HK-2 (cell line): ENCODE measurements around the gene STEAP3.

Experiments used
- DNase-seq: peaks from one replicate; pipeline ENCODE4 v3.0.0-alpha.2; 2018; ENCODE audit not compliant: unreplicated experiment

The STEAP3 gene

DNA sequence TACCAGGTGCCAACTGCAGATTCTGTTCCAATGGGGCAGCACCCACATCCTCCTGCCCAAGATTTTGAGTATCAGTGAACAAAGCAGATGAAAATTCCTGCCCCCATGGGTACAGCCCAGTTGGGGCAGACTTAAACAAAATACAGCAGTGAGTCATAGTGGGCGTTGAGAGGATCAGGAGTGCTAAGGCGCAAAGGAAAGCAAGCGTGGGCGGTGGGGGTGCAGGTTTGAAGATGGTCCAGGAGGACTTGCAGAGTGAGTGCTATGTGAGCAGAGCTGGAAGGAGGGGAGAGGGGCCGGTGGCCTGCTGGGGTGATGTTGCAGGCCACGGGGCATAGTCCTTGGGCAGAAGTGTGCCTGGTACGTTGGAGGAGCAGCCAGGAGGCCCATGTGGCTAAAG, 24.7 kb downstream of the STEAP3 start:
- no peak for DNase-seq

DNA sequence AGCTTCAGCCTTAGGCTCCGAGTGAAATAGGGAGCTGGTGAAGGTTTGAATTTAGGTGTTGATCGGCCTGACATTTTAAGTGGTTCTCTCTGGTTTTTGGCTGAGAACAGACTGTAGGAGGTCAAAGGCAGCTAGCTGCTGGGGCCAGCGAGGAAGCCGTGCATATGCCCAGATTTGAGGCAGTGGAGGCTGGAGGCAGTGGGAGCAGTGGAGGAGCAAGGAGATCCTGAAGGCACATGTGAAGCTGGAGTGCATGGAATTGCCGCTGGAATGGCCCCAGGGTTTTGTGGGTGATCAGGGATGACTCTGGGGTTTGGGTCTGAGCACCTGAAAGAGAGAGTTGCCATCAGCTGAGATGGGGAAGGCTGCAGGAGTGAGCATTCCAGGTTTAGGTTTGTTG, 25.1 kb downstream of the STEAP3 start:
- DNase-seq: no peak

DNA sequence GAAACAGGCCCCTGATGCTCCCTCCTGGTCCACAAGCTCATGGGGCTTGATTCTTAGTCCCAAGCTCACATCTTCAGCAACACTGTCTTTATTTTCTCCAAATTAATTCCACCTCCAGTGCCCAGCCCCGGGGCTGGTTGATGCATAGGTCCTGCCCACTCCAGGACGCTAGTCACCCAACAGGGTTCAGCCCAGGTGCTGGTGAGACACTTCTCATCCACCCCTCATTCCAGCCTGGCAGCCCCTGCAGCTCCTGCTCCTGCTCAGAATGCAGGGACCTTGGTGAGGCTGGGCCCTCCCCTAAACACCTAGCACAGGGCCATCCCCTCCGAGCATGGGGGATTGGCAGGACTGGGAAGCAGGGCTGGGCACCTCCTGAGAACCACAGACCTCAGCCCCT, 25.7 kb downstream of the STEAP3 start:
- DNase-seq: no peak

DNA sequence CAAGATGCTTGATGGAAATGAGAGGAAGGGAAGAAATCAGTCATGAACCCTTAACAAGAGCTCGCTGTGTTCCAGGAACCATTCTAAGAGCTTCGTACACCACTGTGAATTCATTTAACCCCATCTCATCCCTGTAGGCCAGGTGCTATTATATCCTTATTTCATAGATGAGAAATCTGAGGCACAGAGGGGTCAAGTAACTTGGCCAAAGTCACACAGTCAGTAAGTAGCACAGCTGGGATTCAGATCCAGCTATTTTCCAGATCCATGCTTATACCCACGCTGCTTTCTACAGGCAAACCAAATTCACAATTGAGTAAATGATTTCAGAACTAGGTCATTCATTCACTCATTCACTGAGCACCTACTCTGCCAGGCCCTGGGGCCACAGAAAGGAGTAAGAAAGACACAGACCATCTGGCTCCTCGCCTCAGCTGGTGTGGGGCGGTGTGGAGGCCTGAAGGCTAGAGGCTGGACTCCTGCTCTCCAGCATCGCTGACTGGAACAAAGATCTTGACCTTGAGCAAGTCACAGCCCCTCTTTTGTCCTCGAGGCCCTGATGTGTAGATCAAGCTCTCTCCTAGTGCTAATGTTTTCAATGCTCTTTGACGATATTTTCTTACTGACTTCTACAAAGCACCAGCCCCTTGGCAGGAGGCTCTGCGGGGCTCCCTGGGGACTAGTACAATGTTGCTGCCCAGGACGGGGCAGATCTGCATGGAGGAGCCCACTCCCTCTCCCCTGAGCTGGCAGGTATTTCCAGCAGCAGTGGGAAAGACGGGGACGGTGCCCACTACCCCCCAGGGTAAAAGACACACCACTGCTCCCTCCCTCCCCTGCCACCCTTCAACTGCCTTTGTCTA, 26.5 kb downstream of the STEAP3 start:
- no peak for DNase-seq

DNA sequence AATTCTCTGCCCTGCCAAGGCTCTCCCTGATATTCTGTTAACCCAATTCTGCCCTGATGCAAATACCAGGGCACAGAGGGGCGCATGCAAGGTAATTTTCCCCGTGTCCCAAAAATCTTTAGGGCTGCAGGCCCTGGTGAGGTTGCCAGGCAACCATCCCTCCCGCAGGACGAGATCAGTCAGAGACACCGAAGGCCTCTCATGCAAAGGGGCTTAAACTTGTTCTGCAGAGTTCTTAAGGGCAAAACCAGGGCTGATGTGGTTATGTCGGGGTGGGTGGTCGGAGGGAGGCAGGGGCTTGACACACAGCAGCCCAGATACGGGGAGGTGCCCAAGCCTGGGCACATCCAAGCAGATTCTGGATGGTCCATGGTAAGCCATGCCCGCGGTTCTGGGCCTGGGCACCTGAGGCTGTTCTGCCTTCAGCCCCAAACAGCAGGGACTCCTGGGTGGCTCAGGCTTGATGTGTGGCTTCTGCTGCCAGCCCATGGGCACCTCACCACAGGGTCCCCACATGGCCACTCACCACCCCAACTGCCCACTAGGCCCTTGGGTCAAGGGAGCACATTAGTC, 27.2 kb downstream of the STEAP3 start:
- no peak for DNase-seq

DNA sequence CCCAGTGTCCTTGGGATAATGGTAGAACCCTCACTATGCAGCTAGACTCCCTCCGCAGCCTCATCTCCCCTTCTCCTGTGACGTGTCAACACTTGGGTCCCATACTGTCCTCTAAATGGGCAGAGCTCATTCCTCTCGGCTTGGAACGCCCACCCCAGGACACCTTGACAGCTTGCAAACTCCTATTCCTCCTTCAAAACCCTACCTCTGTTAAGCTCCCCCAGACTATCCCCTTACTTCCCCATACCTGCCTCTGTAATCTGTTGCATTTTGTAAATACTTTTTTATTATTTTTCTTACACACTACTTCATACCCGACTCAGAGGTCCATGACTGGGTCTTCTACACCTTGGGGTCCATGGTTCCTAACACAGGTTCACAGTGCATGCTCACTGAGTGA, 28.0 kb downstream of the STEAP3 start:
- DNase-seq: no peak

DNA sequence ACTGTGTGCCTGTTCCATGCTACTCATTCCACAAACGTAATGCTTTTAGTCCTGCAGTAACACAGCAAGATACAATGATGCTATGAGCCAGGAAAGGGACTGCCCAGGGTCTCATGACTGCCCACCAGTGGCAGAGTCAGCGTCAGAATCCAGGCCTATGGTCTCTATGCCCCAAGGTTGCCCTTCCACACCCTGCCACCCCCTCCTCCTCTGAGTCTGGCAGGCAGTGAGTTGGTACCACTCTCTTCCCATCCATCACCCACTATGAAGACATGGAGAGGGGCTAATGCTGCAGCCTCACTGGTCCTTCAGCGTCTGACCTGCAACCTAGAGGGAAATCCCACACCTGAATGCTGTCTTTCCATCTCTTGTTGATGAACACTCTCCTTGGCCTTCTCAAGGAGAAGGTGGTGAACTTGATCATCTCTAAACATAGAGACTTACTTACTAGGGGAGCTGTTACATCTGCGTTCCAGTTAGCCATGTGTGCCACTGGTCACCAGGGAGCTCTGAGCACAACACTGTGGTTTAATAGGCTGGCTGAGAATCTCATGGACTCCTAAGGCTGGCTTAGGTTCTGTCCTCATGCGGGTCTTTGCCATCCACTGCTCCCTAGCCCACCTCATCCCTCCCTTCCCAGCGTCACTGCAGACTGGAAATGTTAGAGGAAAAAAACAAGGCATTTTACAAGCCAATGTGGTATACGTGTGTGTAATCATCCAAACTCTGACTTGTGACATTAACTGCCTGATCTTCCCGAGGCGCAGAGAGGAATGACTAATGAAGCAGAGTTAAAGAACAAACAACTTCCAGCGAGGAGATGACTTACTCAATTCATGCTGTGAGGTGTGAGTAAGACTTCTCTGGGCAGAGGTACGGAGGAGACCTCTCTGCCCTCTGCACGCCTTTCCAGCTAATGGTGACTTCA, 28.8 kb downstream of the STEAP3 start:
- DNase-seq: peak; percentile 64

DNA sequence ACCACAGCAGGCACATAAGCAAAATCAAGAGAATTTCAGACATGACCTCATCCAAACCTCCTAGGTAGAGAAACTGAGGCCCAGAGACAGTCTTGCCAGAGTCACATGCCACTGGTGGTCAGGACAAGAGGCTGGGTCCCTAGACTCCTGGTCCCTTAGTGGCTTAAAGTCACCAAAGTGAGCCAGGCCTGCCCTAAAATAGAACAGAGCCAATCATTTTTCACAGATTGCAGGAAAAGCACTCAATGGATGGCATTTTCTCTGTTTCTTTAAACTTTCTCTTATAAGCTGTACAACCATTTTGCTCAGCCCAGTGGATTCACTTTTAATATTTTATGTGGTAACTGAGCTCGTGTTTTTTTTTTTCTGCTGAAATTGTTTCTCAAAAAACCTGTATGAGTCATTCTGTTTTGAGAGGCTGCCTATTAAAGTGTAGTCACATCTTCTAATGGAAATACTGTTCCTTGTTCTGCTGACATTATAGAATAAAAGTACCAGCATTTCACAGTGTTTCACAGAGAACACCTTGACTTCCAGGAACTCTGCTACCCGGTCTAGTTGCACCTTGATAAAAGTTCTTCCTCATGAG, 29.6 kb downstream of the STEAP3 start:
- no peak for DNase-seq

DNA sequence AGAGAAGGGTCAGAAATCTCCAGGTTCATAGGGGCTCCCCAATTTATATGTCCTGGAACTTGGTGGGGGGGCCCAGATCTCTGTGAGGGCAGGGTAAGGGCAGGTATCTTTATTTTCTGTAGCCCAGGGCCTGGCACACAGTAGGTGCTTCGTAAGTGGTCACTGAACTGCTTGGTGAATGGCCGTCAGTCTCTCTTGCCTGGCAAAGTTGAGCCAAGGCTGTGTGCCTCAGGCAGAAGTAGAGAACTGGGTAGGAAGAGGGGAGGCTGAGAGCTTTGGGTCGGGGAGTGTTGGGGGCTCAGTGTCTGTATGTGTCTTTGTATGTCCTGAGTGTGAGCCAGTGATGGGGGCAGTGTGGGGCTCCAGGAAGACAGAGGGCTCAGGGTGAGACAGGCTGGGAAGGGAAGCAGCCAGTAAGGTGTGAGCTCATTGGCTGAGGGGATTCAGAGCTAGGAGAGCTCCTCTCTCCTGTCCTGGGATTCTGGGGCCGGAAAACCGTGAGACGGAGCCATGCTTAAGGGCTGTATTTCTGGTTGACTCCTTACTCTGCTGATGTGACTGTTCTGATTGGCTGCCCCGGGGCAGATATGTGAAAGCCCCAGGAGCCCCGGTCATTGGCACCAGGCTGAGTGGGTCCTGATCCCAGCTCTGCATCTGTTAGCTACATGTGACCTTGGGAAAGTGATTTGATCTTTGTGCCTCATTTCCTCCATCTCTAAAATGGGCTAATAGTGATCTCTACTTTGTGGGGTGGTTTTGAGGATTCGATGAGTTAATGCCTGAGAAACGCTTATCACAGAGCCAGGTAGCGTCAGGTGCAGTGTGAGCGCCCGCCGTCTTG, 30.3 kb downstream of the STEAP3 start:
- DNase-seq: no peak

DNA sequence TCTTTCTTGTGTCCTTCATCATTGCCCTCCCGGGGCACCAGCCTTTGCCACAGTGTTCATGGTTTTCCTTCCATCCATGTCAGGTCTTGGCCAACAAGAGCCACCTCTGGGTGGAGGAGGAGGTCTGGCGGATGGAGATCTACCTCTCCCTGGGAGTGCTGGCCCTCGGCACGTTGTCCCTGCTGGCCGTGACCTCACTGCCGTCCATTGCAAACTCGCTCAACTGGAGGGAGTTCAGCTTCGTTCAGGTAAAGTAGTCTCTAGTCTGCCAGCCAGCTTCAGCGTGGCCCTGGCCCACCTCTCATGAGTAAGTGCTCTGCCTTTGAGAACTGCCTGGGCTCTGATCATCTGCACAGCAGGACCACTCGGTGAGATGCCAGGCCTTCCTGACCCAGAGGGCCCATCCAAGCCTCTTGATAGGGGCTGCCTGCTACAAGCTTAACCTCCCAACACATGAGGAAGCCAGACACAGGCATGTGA, 31.0 kb downstream of the STEAP3 start:
- no peak for DNase-seq

DNA sequence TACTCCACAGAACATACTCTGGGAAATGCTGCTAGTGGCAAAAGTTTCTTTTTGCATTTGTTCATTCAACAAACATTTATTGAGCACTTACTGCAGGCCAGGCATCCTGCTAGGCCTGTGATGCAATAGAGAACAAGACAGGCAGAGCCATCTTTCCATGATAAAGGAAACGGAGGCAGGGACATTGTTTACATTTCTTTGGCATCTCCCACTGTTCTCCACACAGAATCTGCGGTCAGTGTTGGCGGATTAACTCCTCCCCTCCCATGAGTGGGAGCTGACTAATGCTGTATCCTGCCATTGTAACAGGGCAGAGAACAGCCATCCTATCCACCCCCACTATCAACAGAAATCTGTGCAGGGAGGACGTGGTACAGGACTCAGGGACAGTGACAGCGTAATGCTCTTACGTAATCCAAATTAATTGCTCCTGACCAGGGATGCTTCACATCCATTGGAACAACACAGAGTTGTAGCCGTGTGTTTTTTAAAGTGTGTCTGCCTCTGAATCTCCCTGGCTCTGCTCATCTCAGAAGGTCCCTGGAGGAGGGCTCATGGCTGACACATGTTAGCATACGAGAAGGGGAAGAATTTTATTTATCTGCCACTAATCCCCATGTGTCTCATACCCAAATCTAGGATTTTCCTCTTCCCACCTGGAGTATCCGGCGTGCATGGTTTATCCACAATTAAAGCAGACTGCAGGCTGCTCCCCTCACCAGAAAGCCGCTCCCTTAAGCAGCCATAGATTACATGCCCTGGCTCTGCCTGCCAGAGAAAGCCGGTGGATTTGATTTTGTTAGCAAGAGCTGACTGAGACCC, 32.3 kb downstream of the STEAP3 start:
- peak; percentile 74 for DNase-seq

DNA sequence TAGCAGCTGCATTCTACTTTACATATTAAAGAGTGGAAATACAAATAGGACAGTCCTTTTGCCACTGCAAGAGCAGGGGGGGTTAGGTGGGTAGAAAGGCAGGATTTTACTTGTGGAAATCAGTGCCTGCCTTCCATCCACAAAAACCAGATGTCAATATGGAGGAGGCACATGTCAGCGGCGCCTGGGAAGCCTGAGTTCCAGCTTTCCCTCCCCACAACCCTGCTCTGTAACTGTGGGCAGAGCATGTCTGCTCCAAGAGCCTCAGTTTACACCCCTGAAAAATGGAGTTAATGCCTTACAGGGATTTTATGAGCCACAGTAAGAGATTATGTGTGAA, 32.9 kb downstream of the STEAP3 start:
- no peak for DNase-seq

DNA sequence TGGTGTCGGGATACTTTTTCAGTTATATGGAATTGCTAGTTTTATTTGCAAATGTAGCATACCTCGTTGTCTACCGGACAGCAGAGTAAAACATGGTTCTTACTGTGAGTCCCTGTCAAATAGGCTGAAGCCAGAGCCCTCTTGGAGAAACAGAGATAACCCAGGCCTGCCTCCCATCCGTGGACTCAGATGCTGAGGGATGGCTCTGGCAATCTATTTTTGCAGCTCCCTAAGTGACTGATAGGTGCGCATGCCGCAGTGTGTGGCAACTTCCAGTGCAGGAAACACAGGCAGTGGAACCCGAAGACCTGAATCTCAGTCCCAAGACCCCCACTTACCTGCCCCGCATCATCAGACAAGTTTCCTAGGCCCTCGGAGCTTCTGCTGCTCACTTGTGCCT, 33.6 kb downstream of the STEAP3 start:
- DNase-seq: no peak

DNA sequence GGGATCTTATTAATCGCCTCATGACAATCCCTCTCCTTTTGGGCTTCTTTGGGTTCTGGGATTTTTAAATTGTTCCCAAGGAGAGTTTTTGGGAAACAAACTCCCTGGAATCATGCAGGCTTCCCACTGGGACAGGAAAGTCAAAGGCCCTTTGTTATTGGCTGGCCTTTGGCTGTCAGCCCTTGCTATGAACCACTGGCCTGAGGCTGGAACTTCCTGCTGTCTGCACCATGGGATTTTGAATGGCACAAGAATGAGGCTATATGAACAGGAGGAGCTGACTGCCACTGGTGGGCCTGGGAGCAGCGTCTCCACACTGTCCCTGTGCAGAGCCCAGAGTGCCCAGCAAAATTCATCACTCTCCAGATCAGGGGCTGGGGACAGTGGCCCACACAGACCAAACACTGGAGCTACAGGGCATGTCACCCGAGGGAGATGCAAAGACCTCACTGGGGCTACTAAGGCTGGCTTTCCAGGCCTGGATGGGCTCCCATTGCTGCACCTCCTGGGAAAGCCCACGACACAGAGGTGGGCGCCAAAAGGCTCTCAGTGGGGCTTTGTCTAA, 35.7 kb downstream of the STEAP3 start:
- DNase-seq: no peak

DNA sequence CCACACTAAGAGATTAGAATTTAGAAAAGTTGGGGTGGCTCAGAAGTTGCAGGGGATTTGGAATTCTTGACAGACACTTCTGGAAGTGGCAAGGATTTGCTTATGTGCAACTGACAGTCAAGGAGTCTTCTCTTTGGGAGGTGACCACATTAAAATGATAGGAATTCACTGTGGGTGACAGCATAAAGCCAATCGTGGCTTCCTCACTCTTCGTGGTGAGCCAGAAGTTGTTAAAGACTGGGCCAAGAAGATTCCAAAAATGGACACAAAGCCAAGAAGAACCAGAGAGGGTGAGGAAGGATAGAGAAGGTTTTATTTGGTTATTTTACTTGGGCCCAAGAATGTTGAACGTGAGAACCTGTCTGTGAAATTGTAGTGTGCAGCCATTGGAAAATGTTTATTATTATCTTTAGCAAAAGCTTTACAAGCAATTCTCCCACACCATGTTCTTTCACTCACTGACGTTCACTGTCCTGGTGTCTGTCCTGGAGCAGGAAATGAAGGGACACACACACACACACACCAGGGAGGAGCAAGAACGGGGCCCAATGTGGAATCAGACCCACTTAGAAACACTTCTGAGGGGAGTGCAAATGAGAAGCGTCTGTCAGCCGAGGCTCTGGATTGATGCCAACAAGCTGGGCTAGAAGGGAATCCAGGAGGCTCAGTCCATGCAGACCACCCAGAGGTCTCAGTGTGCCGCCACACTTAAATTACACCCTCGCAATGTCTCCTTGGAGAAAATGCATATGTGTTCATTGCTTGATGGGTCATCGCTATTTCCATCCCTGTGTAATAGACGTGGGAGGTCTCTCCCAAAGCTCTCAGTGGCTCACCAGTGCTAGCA, 37.2 kb downstream of the STEAP3 start:
- DNase-seq: no peak

DNA sequence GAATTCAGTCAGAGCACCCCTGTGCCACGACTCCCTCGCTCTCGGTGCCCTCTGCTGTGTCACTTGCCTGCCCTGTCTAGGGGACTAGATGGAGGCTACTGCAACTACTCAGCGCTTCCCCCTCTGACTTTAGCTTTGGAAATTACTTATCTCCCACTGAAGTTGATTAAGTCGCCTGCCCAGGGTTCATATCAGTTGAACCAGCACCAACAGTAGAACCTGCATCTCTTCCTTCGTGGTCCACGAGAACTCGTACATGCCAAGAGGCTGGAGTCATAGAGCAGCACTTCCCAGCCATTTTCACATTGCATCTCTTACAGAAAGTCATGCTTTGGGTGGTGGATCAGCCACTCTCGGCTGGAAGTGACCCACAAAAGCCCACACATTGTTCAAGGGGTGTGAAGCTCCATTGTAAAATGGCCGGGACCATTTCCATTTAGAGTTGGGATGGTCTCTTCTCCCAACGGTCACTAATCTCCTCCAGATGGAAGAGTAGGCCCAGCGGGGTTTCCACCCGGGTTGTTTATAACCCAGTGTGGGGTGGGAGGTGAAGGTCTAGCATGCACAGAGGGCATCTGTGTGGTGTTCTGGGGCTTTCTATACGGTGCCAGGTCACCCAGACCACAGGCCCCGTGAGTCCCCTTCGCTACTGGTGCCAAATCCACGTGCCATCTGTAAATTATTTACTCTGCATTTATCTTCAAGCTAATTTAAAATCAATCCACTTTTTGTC, 38.0 kb downstream of the STEAP3 start:
- DNase-seq: no peak

DNA sequence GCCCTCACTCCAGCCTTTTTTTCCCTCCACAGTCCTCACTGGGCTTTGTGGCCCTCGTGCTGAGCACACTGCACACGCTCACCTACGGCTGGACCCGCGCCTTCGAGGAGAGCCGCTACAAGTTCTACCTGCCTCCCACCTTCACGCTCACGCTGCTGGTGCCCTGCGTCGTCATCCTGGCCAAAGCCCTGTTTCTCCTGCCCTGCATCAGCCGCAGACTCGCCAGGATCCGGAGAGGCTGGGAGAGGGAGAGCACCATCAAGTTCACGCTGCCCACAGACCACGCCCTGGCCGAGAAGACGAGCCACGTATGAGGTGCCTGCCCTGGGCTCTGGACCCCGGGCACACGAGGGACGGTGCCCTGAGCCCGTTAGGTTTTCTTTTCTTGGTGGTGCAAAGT, 39.4 kb downstream of the STEAP3 start:
- no peak for DNase-seq

DNA sequence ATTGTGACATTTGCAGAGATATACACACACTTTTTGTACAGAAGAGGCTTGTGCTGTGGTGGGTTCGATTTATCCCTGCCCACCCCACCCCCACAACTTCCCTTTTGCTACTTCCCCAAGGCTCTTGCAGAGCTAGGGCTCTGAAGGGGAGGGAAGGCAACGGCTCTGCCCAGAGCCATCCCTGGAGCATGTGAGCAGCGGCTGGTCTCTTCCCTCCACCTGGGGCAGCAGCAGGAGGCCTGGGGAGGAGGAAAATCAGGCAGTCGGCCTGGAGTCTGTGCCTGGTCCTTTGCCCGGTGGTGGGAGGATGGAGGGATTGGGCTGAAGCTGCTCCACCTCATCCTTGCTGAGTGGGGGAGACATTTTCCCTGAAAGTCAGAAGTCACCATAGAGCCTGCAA, 40.0 kb downstream of the STEAP3 start:
- no peak for DNase-seq
